Hypothalamus (tissue), 51 donors: ENCODE measurements around the gene MITD1.
A peak's percentile ranks its signal among the peaks of the same experiment; 100 is the strongest.
"Not testable (repeated sequence)": the region's sequence is repeated elsewhere in the genome, so short reads cannot be mapped to it uniquely, and the experiment has no call there.

Experiments used
- DNase-seq, 51 donors: peaks; one replicate each; lab custom pipeline; 2025; lab: John Stamatoyannopoulos, UW

The MITD1 gene

GRCh38 chr2:99180755-99181623 lies at the start of gene MITD1, which contains the start of gene MRPL30:
TSS of gene MITD1 (minus strand) at chr2:99181058. CDS start at chr2:99180981, 77 bp downstream.
TSS of gene MRPL30 (plus strand) at chr2:99181184. CDS start at chr2:99186204, 5,020 bp downstream.
- peak; percentile 57 to 98 (median 90) for DNase-seq

- no peak for DNase-seq
Observed at GRCh38 chr2:99217929-99218501, 37.2 kb upstream of the MITD1 start.

- no peak for DNase-seq
Observed at GRCh38 chr2:99216096-99216495, 35.2 kb upstream of the MITD1 start.

GRCh38 chr2:99205491-99205890 lies 24.6 kb upstream of the MITD1 start:
- no peak for DNase-seq

GRCh38 chr2:99201959-99202678 lies 21.3 kb upstream of the MITD1 start:
- DNase-seq = no peak

- no peak for DNase-seq
Observed at GRCh38 chr2:99200076-99200800, 19.4 kb upstream of the MITD1 start.

- DNase-seq = no peak
Observed at GRCh38 chr2:99198103-99198841, 17.4 kb upstream of the MITD1 start.

- not testable (repeated sequence) for DNase-seq
Observed at GRCh38 chr2:99192364-99192763, 11.5 kb upstream of the MITD1 start.

GRCh38 chr2:99190548-99190947 lies 9.7 kb upstream of the MITD1 start:
- DNase-seq = no peak

- no peak for DNase-seq
Observed at GRCh38 chr2:99188357-99188756, 7.5 kb upstream of the MITD1 start.

GRCh38 chr2:99187011-99187410 lies 6.2 kb upstream of the MITD1 start:
- no peak for DNase-seq

GRCh38 chr2:99184811-99185210 lies 4.0 kb upstream of the MITD1 start:
- no peak for DNase-seq

- DNase-seq = no peak
Observed at GRCh38 chr2:99183025-99183424, 2.2 kb upstream of the MITD1 start.

GRCh38 chr2:99181624-99182000 lies 754 bp upstream of the MITD1 start:
- no peak for DNase-seq

GRCh38 chr2:99171377-99172140 lies 9.3 kb downstream of the MITD1 start:
- no peak for DNase-seq

GRCh38 chr2:99169534-99169933 lies 11.3 kb downstream of the MITD1 start:
- DNase-seq = no peak

GRCh38 chr2:99166218-99166617 lies 14.6 kb downstream of the MITD1 start:
- DNase-seq = no peak

- no peak for DNase-seq
Observed at GRCh38 chr2:99159594-99159993, 21.3 kb downstream of the MITD1 start.

GRCh38 chr2:99158599-99158998 lies 22.3 kb downstream of the MITD1 start:
- no peak for DNase-seq
